ENCODE measurements around the gene IGSF8. TPM values are rescaled to one million over a fixed set of nuclear protein-coding genes. Genes with fewer than 3 reads are reported as not detected.

IGSF8 gene
- total and polyA plus RNA-seq, 2 of the 8 experiments (the other 6 are each of a cell fraction or from before 2014, with no cell fraction given): 69.6 to 132 TPM

DNA sequence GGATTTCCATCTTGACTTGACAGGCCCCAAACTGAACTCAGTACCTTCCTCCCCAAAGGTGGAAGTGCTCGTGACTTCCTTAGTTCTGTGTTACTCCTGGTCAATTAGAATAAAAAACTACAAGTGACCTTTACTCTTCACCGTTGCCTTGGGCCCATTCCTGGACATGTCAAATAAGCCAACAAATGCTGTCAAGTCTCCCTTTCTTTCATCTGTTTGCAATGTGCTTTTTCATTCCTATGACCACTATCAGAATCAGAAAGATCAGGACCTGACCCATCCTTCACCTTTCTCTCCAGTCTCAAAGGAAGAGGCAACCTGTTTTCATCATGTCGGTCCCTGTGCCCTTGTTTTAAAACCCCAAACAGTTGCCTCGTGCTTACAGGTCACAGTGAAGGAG, 23.6 kb downstream of the IGSF8 start (continued):
- TF ChIP-seq, protein P1, sequence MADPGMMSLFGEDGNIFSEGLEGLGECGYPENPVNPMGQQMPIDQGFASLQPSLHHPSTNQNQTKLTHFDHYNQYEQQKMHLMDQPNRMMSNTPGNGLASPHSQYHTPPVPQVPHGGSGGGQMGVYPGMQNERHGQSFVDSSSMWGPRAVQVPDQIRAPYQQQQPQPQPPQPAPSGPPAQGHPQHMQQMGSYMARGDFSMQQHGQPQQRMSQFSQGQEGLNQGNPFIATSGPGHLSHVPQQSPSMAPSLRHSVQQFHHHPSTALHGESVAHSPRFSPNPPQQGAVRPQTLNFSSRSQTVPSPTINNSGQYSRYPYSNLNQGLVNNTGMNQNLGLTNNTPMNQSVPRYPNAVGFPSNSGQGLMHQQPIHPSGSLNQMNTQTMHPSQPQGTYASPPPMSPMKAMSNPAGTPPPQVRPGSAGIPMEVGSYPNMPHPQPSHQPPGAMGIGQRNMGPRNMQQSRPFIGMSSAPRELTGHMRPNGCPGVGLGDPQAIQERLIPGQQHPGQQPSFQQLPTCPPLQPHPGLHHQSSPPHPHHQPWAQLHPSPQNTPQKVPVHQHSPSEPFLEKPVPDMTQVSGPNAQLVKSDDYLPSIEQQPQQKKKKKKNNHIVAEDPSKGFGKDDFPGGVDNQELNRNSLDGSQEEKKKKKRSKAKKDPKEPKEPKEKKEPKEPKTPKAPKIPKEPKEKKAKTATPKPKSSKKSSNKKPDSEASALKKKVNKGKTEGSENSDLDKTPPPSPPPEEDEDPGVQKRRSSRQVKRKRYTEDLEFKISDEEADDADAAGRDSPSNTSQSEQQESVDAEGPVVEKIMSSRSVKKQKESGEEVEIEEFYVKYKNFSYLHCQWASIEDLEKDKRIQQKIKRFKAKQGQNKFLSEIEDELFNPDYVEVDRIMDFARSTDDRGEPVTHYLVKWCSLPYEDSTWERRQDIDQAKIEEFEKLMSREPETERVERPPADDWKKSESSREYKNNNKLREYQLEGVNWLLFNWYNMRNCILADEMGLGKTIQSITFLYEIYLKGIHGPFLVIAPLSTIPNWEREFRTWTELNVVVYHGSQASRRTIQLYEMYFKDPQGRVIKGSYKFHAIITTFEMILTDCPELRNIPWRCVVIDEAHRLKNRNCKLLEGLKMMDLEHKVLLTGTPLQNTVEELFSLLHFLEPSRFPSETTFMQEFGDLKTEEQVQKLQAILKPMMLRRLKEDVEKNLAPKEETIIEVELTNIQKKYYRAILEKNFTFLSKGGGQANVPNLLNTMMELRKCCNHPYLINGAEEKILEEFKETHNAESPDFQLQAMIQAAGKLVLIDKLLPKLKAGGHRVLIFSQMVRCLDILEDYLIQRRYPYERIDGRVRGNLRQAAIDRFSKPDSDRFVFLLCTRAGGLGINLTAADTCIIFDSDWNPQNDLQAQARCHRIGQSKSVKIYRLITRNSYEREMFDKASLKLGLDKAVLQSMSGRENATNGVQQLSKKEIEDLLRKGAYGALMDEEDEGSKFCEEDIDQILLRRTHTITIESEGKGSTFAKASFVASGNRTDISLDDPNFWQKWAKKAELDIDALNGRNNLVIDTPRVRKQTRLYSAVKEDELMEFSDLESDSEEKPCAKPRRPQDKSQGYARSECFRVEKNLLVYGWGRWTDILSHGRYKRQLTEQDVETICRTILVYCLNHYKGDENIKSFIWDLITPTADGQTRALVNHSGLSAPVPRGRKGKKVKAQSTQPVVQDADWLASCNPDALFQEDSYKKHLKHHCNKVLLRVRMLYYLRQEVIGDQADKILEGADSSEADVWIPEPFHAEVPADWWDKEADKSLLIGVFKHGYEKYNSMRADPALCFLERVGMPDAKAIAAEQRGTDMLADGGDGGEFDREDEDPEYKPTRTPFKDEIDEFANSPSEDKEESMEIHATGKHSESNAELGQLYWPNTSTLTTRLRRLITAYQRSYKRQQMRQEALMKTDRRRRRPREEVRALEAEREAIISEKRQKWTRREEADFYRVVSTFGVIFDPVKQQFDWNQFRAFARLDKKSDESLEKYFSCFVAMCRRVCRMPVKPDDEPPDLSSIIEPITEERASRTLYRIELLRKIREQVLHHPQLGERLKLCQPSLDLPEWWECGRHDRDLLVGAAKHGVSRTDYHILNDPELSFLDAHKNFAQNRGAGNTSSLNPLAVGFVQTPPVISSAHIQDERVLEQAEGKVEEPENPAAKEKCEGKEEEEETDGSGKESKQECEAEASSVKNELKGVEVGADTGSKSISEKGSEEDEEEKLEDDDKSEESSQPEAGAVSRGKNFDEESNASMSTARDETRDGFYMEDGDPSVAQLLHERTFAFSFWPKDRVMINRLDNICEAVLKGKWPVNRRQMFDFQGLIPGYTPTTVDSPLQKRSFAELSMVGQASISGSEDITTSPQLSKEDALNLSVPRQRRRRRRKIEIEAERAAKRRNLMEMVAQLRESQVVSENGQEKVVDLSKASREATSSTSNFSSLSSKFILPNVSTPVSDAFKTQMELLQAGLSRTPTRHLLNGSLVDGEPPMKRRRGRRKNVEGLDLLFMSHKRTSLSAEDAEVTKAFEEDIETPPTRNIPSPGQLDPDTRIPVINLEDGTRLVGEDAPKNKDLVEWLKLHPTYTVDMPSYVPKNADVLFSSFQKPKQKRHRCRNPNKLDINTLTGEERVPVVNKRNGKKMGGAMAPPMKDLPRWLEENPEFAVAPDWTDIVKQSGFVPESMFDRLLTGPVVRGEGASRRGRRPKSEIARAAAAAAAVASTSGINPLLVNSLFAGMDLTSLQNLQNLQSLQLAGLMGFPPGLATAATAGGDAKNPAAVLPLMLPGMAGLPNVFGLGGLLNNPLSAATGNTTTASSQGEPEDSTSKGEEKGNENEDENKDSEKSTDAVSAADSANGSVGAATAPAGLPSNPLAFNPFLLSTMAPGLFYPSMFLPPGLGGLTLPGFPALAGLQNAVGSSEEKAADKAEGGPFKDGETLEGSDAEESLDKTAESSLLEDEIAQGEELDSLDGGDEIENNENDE (IDR thresholded peaks at IDR 0.05; ENCODE audit: insufficient replicate concordance, low read length): no peak
- TF ChIP-seq CTBP2 (IDR thresholded peaks at IDR 0.05; ENCODE audit: borderline replicate concordance, insufficient read depth, insufficient read length, low read length): no peak
- TF ChIP-seq, protein P2, sequence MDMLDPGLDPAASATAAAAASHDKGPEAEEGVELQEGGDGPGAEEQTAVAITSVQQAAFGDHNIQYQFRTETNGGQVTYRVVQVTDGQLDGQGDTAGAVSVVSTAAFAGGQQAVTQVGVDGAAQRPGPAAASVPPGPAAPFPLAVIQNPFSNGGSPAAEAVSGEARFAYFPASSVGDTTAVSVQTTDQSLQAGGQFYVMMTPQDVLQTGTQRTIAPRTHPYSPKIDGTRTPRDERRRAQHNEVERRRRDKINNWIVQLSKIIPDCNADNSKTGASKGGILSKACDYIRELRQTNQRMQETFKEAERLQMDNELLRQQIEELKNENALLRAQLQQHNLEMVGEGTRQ (IDR thresholded peaks at IDR 0.05; ENCODE audit: low read length): no peak
- no peak for TF ChIP-seq KDM4A (IDR thresholded peaks at IDR 0.05; ENCODE audit: low read depth, low read length, severe bottlenecking)
- no peak for TF ChIP-seq ASH2L (IDR thresholded peaks at IDR 0.05; ENCODE audit: low read length)
- no peak for TF ChIP-seq SUZ12 (IDR thresholded peaks at IDR 0.05; ENCODE audit: low read length)

Data from H1 (cell line).